DND-41 (cell line): ENCODE data around the gene CALML3.

Source experiments
- EZH2 ChIP-seq: IDR thresholded peaks from 3 replicates; pipeline ENCODE4 v1.6.1; 2012; ENCODE audit warnings: borderline replicate concordance, low read depth, mild to moderate bottlenecking, moderate library complexity, low read length, inconsistent platforms; ENCODE audit not compliant: severe bottlenecking
- TF ChIP-seq, protein P1 (sequence below): IDR thresholded peaks from 2 replicates; pipeline ENCODE4 v1.5.1; 2012; ENCODE audit warnings: borderline replicate concordance, low read length, moderate library complexity, mild to moderate bottlenecking; ENCODE audit not compliant: poor library complexity, severe bottlenecking; ENCODE audit errors: extremely low read depth

DNA sequence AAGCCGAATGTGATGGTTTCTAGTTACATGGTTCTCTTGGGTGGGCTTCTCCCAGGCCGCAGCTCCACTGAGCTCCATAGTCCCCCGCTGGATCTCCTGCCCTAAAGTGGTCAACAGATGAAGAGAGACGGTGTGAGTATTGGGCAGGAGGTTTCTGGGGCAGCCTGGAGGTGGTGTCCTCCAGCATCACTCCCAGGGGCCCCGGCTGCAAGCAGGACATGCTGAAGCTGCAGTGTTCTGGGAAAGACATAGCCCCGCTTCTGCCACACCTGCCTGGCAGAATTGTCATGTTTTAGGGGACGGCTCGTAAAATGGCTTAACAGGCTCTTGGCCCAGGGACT, 40.4 kb downstream of the CALML3 start:
- TF ChIP-seq, protein P1, sequence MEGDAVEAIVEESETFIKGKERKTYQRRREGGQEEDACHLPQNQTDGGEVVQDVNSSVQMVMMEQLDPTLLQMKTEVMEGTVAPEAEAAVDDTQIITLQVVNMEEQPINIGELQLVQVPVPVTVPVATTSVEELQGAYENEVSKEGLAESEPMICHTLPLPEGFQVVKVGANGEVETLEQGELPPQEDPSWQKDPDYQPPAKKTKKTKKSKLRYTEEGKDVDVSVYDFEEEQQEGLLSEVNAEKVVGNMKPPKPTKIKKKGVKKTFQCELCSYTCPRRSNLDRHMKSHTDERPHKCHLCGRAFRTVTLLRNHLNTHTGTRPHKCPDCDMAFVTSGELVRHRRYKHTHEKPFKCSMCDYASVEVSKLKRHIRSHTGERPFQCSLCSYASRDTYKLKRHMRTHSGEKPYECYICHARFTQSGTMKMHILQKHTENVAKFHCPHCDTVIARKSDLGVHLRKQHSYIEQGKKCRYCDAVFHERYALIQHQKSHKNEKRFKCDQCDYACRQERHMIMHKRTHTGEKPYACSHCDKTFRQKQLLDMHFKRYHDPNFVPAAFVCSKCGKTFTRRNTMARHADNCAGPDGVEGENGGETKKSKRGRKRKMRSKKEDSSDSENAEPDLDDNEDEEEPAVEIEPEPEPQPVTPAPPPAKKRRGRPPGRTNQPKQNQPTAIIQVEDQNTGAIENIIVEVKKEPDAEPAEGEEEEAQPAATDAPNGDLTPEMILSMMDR = no peak
- no peak for TF ChIP-seq EZH2
